ENCODE measurements around the gene TUFM.
"Not testable (repeated sequence)": the region's sequence is repeated elsewhere in the genome, so short reads cannot be mapped to it uniquely, and the experiment has no call there.

TUFM gene

GRCh38 chr16:28837672-28838557, 8.2 kb downstream of the TUFM start:
- DNase-seq = no peak

DNA sequence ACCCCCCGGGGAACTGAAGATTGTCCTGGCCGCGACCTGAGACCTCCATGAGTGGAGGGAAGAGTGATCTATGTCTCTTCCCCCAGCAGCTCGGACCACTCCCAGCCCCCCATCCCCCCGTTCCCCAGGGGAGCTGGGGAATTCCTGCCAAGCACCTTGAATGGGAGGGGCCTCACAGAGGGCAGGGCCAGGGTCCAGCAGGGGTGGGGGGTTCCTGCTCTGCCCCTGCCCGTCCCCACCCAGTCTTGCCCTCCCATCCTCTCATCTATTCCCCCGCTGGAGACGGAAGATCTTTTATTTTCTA, 9.4 kb downstream of the TUFM start:
- DNase-seq = no peak

DNA sequence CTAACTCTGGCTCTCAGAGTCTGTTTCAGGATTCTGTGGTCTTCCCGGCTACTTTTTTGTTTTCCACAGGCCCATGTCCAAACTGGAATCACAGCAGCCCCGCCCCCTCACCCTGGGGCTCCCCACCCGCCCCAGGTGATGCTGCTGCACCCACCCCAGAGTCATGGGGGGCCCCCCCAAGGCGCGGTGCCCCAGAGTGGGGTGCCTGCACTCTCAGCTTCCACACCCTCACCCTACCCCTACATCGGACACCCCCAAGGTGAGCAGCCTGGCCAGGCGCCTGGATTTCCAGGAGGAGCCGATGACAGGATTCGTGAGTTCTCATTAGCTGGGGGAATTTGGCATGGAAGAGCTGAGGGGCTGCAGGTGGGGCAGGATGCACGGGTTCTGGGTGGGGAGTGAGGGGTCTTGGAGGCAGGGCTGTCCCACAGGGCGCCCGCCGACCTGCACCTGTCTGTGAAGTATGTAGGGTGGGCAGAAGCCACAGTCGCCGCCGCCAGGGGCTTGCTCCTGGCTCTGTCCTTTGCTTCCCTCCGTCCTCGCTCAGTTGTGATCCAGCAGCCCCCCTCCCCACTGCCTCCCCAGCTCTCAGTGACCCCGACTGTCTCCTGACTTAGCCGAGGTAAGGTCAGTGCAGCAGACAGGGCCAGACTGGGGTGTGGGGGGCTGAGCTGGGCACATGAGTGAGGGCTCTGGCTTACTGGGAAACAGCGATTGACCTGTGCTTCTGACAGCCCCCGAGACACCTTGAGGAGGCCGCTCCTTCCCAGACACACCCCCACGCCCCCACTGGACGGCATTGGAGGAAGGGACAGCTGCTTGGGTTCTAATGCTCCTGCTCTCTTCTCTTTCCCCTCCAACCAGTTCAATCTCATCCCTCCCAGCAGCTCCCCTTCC, 10.0 kb downstream of the TUFM start:
- no peak for DNase-seq

DNA sequence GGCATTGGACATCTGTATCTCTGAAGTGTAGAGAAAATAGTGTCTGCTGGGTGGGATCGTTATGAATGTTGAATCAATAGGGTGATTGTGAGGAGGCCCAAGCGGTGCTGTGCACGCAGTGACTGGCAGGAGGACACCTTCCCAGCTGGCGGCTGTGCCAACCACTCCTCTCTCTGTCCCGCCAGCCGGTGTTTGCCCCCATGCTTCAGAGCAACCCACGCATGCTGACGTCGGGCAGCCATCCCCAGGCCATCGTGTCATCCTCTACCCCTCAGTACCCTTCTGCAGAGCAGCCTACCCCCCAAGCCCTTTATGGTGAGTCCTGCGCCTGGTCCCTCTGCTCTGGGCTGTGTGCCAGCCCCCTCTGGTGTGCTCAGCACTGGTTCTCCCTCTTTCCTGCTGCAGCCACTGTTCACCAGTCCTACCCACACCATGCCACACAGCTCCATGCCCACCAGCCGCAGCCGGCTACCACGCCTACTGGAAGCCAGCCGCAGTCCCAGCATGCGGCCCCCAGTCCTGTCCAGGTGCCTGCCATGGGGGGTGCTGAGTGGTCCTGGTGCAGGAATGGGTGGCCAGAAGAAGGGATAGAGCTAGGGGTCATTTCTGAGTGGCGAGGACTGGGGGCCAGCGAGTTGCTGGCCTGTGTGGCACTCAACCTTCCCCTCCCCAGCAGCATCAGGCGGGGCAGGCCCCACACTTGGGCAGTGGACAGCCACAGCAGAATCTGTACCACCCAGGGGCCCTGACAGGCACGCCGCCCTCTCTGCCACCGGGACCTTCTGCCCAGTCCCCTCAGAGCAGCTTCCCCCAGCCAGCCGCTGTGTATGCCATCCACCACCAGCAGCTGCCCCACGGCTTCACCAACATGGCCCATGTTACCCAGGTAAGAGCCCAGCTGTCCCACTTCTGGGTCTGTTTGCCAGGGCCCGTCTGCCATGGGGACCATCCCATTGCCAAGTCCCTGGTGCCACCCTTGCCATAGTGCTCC, 11.0 kb downstream of the TUFM start:
- no peak for DNase-seq

- no peak for DNase-seq
Observed at GRCh38 chr16:28834349-28834748, 11.8 kb downstream of the TUFM start.

DNA sequence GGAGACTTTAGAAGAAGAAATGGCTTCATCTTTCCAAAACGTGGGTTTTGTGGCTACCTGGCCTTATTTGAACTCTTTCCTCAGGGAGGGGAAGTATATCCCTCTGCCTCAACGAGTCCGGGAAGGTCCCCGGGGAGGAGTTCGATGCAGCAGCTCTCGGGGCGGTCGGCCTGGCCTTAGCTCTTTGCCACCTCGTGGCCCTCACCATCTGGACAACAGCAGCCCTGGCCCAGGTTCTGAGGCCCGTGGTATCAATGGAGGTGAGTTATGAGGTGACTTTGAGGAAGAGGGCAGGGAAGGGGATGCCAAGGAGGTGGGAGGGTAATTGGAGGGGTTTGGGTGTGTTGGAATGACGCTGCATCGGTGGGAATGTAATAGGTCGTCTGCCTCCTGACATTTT, 15.6 kb downstream of the TUFM start:
- DNase-seq = no peak

GRCh38 chr16:28829747-28830146, 16.4 kb downstream of the TUFM start:
- no peak for DNase-seq

DNA sequence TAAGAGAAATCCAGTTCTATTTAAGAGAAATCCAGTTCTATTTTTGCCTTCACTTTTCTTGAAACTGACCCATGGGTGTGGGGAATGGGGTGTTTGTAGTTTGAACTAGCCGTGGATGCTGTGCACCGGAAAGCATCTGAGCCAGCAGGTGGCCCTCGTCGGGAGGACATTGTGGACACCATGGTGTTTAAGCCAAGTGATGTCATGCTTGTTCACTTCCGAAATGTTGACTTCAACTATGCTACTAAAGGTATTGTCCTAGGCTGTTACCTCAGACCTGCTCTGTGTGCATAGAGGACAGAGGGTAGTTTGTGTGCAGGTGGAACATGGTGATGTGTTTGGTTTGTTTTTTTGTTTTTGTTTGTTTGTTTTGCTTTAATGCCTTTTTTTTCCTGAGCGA, 20.0 kb downstream of the TUFM start:
- DNase-seq = no peak

- DNase-seq = no peak
Observed at GRCh38 chr16:28824717-28824973, 21.5 kb downstream of the TUFM start.

DNA sequence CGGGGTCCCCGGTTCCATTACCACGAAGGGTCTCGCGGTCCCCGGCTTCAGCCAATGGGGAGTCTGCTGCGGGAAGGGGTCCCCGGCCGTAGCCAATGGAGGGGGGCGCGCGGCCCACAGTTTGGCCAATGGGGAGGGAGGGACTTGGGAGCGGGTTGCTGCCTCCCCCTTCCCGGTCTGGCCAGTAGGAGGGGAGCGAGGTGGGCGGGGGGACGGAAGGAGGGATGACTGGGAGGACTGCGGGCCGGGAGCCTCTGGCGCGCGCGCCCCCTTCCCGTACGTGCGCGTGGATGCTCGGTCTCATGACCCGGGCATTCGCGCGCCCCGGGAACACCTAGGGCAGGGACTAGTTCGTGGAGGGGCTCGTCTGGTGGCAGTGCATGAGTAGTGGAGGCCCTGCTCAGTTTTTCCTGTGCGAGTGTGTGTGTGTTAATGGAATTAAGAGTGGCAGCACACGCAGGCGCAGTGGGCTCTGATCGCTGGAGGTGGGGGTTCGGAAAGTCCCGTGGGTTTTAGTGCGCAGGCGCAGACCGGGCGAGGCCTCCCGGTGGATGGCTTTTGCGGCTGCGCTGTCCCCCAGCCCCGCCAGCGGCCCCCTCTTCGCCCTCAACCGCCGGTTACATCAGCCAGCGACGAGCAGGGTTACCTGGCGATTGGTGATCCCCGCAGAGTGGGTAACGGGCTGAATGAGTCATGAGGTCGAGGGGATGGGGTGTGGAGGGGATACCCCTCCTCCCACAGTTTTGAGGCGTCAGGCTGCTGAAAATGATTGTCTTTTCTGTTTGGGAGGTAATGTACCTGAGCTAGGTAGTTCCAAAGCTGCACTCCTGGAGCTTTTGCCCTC, 22.1 kb downstream of the TUFM start:
- DNase-seq = peak; percentile 99

DNA sequence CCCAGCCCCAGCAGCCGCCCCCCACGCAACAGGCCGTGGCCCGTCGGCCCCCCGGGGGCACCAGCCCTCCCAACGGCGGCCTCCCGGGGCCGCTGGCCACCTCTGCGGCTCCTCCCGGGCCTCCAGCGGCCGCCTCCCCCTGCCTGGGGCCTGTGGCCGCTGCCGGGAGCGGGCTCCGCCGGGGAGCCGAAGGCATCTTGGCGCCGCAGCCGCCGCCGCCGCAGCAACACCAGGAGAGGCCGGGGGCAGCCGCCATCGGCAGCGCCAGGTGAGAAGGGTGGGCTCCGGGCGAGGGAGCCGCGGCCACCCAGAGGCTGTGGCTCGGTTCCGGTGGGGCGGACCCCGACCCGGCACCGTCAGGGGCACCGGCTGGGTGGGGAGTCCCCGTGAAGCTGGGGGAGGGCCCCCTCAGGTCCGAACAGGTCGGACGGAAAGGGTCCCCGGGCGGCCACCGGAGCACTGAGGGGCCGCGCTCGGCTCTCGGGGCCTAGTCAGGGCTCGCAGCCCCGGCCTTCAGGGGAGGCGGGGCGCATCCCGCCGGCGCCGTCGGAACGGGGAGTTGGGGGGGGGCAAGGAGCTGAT, 22.8 kb downstream of the TUFM start:
- no peak for DNase-seq

DNA sequence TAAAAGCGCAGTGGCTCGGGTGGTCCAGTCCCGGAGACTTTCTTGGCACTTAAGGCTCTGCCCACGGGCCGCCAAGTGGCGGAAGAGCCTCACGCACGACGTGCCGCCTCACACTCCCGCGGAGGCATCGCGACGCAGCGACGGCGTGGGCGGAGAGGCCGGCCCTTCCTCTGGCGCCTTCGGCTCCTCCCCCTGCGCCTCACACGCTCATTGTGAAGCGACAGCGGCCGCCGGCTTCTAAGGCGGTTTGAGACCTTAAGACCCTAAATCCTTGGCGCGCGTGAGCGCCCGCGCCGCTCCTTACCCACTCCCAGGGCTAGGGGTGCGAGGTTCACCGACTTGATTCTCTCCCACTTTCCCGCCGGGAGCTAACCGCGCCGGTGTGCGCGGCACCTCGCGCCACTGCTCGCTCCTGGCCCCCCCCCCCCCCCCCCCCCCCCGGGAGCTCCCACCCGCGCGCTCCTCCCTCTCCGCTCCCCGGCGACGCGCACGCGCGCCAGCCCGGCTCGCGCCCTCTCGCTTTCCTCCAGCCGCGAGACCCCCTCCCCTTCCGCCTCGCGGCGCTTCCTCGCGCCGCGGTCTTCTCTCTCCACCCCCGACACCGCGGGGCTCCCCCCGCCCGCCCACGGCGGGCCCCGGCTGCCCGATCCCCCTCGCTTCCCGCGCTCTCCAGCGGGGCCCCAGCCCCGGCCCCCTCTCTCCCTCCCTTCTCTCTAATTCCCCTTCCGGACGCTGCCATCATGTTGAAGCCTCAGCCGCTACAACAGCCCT, 23.4 kb downstream of the TUFM start, which contains the start of gene ATXN2L:
Gene ATXN2L, plus strand, starts transcription at position 480 of the 771 bp plus-strand sequence. Its CDS starts 261 bp downstream, at position 741.
- DNase-seq = peak; percentile 95

- DNase-seq = no peak
Observed at GRCh38 chr16:28821874-28822519, 24.2 kb downstream of the TUFM start.

- not testable (repeated sequence) for DNase-seq
Observed at GRCh38 chr16:28820546-28820945, 25.6 kb downstream of the TUFM start.

DNA sequence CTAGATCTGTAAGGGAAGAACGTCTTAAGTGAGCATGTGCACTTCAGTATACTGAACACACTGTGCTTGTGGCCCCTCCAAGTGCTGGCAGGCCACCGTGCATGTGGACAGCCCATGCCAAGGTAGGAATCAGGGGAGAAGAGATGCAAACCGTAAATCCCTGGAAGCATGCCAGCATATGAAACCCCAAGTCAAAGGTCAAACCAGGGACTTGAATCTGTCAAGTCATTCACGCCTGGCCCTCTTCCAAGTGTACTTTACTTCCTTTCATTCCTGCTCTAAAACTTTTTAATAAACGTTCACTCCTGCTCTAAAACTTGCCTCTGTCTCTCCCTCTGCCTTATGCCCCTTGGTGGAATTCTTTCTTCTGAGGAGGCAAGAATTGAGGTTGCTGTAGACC, 26.1 kb downstream of the TUFM start:
- DNase-seq = no peak

- not testable (repeated sequence) for DNase-seq
Observed at GRCh38 chr16:28807445-28808120, 38.6 kb downstream of the TUFM start.

- DNase-seq = peak; percentile 60
Observed at GRCh38 chr16:28802235-28803019, 43.7 kb downstream of the TUFM start.

All from right hindlimb (tissue), 1 donor.